CD4-positive, alpha-beta T cell (primary cell): ENCODE data around the gene RXRA. TPM values are rescaled to one million over a fixed set of nuclear protein-coding genes. Genes with fewer than 3 reads are reported as not detected.

Source experiments
- ATAC-seq: fragments of 200-7000 bp; cut with Tn5 transposase; one replicate; pipeline ENCODE4 v1.10.0; 2022; ENCODE audit warnings: mild to moderate bottlenecking; ENCODE audit not compliant: poor library complexity
- CTCF ChIA-PET: fragments of 350-600 bp; sonication (Branson Sonifier 250); formaldehyde crosslinking; loops from one replicate; lab custom pipeline; 2021; ENCODE audit warnings: antibody characterized with exemption, inconsistent platforms; lab: Charles Lee
- POLR2A ChIA-PET: fragments of 350-600 bp; sonication (Branson Sonifier 250); formaldehyde crosslinking; loops from one replicate; lab custom pipeline; 2021; ENCODE audit warnings: antibody characterized with exemption, inconsistent platforms; lab: Charles Lee
- DNase-seq, 14 experiments: peaks; one replicate each; pipeline ENCODE4 v3.0.0-alpha.2; 2013 to 2020; ENCODE audit warnings: mixed read lengths in 2 of 14
- H3K27ac ChIP-seq, 2 donors: one replicate each; pipeline versions ENCODE4 v1.5.1 to v1.7.0; 2013; ENCODE audit warnings: low read length in 2 of 2, low read depth in 1 of 2, mild to moderate bottlenecking in 1 of 2
- H3K27me3 ChIP-seq, 2 experiments: 1 replicate in 1 of 2; 2 replicates in 1 of 2; pipeline versions ENCODE4 v1.6.1 to v1.7.0; 2013; ENCODE audit warnings: low read length in 2 of 2, control low read depth in 1 of 2, mild to moderate bottlenecking in 1 of 2, moderate library complexity in 1 of 2; ENCODE audit not compliant: insufficient read depth in 2 of 2, control insufficient read depth in 1 of 2
- H3K36me3 ChIP-seq: one replicate; pipeline ENCODE4 v1.6.1; 2013; ENCODE audit warnings: low read length, control low read depth; ENCODE audit not compliant: insufficient read depth
- H3K4me1 ChIP-seq: one replicate; pipeline ENCODE4 v1.6.1; 2013; ENCODE audit warnings: low read length, control low read depth; ENCODE audit not compliant: insufficient read depth
- H3K4me3 ChIP-seq: one replicate; pipeline ENCODE4 v1.5.1; 2013; ENCODE audit warnings: mild to moderate bottlenecking, low read length, moderate library complexity
- H3K9me3 ChIP-seq, 2 experiments: 1 replicate in 1 of 2; 2 replicates in 1 of 2; pipeline versions ENCODE4 v1.6.1 to v1.7.0; 2013; ENCODE audit warnings: low read length in 2 of 2, mild to moderate bottlenecking in 2 of 2, control low read depth in 1 of 2, moderate library complexity in 1 of 2; ENCODE audit not compliant: control insufficient read depth in 1 of 2, insufficient read depth in 1 of 2
- H3K27ac Mint-ChIP-seq: one replicate; pipeline ENCODE4 v1.8.0; 2020; ENCODE audit warnings: mixed read lengths
- H3K27me3 Mint-ChIP-seq: one replicate; pipeline ENCODE4 v1.8.0; 2021; ENCODE audit warnings: mixed read lengths
- H3K36me3 Mint-ChIP-seq: one replicate; pipeline ENCODE4 v1.8.0; 2021; ENCODE audit warnings: low read depth, mixed read lengths
- H3K4me1 Mint-ChIP-seq: one replicate; pipeline ENCODE4 v1.8.0; 2021; ENCODE audit warnings: low read depth, mixed read lengths
- H3K4me3 Mint-ChIP-seq: one replicate; pipeline ENCODE4 v1.8.0; 2020; ENCODE audit warnings: mild to moderate bottlenecking, mixed read lengths
- H3K9me3 Mint-ChIP-seq: one replicate; pipeline ENCODE4 v1.8.0; 2020; ENCODE audit warnings: mixed read lengths
- intact Hi-C, 2 experiments: fragments of 100-400 bp; cut with DNase I in 1 of 2; cut with micrococcal nuclease in 1 of 2; formaldehyde crosslinking; loops; one replicate each; pipeline versions ENCODE4 v1.15.1 to v1.9.0; 2023 to 2025; cut with DNase I, micrococcal nuclease
- total RNA-seq, 174 experiments: library from RNA in 2 of 174; stranded (reverse) in 2 of 174; gene quantifications; one replicate each; pipeline ENCODE4 v1.2.3 and lab custom pipeline; 2021 to 2026
- TF ChIP-seq, protein P1 (sequence below): fragments of 200-600 bp; IDR thresholded peaks from one replicate; pipeline ENCODE4 v1.8.0; 2022; ENCODE audit warnings: antibody characterized with exemption, mild to moderate bottlenecking

The RXRA gene
- total RNA-seq, 2 experiments from 2014 or later: 7.3 to 8.4 TPM

DNA sequence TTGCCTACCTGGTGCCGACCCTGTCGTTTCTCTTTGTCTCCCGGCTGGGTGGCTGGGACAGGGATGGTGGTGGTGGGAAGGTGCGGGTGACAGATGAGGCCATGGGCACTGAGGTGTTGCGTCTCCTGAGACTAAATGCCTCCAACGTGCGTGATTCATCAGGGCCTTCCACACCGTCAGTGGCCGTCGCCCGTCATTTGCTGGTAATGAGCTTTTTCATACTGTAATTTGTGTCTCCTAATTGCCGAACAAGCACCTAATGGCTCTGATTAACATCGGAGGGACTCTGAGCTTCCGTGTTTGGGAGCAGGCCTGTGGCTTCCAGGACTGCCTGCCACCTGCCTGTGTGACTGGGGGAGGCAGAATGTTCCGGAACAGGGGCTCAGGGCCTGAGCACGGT, 35.2 kb downstream of the RXRA start:
- H3K27ac Mint-ChIP-seq: no peak overlapping the region
- intact Hi-C loops: no loop called here

GRCh38 chr9:134361843-134362414, 35.7 kb downstream of the RXRA start:
- TF ChIP-seq, protein P1, sequence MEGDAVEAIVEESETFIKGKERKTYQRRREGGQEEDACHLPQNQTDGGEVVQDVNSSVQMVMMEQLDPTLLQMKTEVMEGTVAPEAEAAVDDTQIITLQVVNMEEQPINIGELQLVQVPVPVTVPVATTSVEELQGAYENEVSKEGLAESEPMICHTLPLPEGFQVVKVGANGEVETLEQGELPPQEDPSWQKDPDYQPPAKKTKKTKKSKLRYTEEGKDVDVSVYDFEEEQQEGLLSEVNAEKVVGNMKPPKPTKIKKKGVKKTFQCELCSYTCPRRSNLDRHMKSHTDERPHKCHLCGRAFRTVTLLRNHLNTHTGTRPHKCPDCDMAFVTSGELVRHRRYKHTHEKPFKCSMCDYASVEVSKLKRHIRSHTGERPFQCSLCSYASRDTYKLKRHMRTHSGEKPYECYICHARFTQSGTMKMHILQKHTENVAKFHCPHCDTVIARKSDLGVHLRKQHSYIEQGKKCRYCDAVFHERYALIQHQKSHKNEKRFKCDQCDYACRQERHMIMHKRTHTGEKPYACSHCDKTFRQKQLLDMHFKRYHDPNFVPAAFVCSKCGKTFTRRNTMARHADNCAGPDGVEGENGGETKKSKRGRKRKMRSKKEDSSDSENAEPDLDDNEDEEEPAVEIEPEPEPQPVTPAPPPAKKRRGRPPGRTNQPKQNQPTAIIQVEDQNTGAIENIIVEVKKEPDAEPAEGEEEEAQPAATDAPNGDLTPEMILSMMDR: no peak
- Histone ChIP-seq H3K36me3 (no peaks in the 10 kb centered on the region), H3K4me1 (peaks cover 10% of the 10 kb centered on the region), H3K27ac (no peak overlapping the region), H3K4me3 (no peak overlapping the region), H3K9me3 (no peaks in the 10 kb centered on the region), H3K27me3 (no peaks in the 10 kb centered on the region)
- no peak for ATAC-seq
- H3K4me1 Mint-ChIP-seq: peaks cover 4% of the 10 kb centered on the region
- no peak overlapping the region for H3K27ac Mint-ChIP-seq
- no peaks in the 10 kb centered on the region for H3K9me3 Mint-ChIP-seq
- no peak overlapping the region for H3K4me3 Mint-ChIP-seq
- no peaks in the 10 kb centered on the region for H3K27me3 Mint-ChIP-seq
- ChIA-PET CTCF (no interaction called here), POLR2A (no interaction called here)
- intact Hi-C loops: no loop called here
- no peaks in the 10 kb centered on the region for H3K36me3 Mint-ChIP-seq
- no peak for DNase-seq

More for the DNA sequence above, 35.2 kb downstream of the RXRA start:
- Histone ChIP-seq H3K36me3 (no peaks in the 10 kb centered on the region), H3K27me3 (no peaks in the 10 kb centered on the region), H3K27ac (no peak overlapping the region), H3K4me1 (peaks cover 10% of the 10 kb centered on the region), H3K4me3 (no peak overlapping the region), H3K9me3 (no peaks in the 10 kb centered on the region)
- TF ChIP-seq, protein P1: no peak
- no peaks in the 10 kb centered on the region for H3K36me3 Mint-ChIP-seq
- POLR2A ChIA-PET: no interaction called here
- CTCF ChIA-PET: no interaction called here
- no peak for ATAC-seq
- no peaks in the 10 kb centered on the region for H3K27me3 Mint-ChIP-seq
- peaks cover 4% of the 10 kb centered on the region for H3K4me1 Mint-ChIP-seq
- no peak for DNase-seq
- H3K4me3 Mint-ChIP-seq: no peak overlapping the region
- H3K9me3 Mint-ChIP-seq: no peaks in the 10 kb centered on the region

GRCh38 chr9:134363450-134363849, 37.2 kb downstream of the RXRA start:
- ATAC-seq (no peak), DNase-seq (no peak)
- no peak overlapping the region for H3K27ac Mint-ChIP-seq
- CTCF ChIA-PET: no interaction called here
- H3K4me1 Mint-ChIP-seq: peaks cover 4% of the 10 kb centered on the region
- Histone ChIP-seq H3K27me3 (no peaks in the 10 kb centered on the region), H3K4me3 (no peak overlapping the region), H3K9me3 (no peaks in the 10 kb centered on the region), H3K4me1 (peaks cover 14% of the 10 kb centered on the region), H3K27ac (no peak overlapping the region), H3K36me3 (no peaks in the 10 kb centered on the region)
- no peak overlapping the region for H3K4me3 Mint-ChIP-seq
- intact Hi-C loops: no loop called here
- POLR2A ChIA-PET: no interaction called here
- no peaks in the 10 kb centered on the region for H3K36me3 Mint-ChIP-seq
- H3K27me3 Mint-ChIP-seq: no peaks in the 10 kb centered on the region
- TF ChIP-seq, protein P1: no peak
- no peaks in the 10 kb centered on the region for H3K9me3 Mint-ChIP-seq
